CD4-positive, alpha-beta T cell treated with Interleukin-17A for 4 hours (primary cell): Measurements from ENCODE around the gene SGO2.
"Not testable (repeated sequence)": the region's sequence is repeated elsewhere in the genome, so short reads cannot be mapped to it uniquely, and the experiment has no call there.

Experiments used
- DNase-seq: peaks from one replicate; pipeline ENCODE4 v3.0.0-alpha.2; 2020; ENCODE audit warnings: mixed read lengths

SGO2 gene

DNA sequence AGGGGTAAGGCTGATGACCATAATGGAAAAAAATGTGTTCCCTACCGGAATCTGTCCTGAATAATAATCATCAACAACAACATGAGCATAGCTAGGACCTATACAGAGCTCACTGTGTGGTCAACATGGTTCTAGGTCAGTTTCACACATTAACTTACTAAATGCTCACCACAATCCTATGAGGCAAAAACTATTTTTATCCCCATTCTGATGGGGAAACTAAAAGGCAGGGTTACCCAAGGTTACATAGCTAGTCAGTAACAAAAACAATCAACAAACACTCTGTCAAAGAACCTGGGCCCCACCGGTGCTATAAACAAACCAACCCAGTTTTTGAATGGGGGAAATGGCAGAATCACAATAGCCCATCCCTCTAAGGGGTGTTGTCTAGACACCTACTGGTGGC lies 100.0 kb downstream of the SGO2 start:
- DNase-seq = no peak

DNA sequence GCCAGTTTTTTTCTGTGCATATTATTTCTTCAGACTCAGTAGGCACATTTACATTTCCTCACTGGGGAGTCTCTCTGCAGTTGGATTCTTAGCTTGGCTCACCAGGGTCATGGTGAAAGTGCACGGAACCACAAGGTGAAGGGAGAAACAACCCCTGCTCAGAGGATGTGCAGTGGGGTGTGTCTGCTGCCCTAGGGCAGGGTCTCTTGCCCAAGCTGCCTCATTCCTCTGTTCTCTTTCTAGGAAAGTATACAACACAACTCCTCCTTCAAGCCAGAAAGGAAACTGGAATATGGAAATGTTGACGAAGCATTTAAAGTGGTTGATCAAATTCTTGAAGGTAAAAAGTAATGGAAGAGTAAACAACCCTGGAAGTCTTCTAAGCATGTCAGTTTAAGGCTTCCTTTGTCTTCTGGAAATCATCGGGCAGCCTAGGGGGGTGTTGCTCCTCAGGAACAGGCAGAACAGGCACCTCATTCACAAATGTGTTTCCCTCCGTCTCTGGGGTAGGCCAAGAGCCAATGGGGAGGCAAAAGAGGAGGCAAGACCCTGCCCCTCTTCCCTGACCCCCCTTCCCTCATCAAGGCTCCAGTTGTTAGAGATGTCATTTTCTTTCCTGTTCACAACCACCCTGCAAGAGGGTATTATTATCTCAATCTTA lies 101.2 kb downstream of the SGO2 start:
- DNase-seq = no peak

DNA sequence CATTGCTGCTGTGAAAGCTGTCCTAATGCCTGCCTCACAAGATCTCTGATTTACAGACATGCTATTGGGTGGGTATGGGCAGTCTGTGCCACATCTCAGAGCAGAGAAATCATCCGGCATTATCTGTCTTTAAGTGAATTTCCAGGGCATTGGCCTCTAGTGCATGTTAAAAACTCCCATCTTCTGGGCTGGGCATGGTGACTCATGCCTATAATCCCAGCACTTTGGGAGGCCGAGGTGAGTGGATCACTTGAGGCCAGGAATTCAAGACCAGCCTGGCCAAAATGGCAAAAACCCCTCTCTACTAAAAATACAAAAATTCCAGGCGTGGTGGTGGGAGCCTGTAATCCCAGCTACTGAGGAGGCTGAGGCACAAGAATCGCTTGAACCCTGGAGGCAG lies 102.5 kb downstream of the SGO2 start:
- not testable (repeated sequence) for DNase-seq

DNA sequence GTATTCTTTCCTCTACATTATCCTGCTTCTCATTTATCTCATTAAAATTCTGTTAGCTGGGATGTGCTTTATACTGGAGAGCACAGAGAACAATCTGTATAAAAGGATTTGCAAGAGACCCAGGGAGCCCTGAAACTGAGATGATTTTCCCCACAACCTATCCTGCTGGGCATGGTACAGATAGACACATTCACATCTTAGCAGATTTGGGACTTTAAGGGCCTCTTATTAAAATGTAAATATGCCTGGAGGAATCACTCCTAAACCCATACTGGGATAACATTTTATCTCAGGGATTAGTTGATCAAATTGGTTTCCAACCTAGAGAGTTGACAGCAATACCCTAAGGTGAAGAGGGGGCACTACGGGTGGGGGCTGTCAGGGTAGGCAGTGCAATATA lies 105.3 kb downstream of the SGO2 start:
- DNase-seq = no peak
